HEK293 (cell line): ENCODE data around the gene ZNF550.

Experiments
- ATF2 ChIP-seq: fragments of 450-650 bp; formaldehyde crosslinking; IDR thresholded peaks from 2 replicates; pipeline ENCODE4 v1.5.1; 2016; ENCODE audit warnings: missing biosample characterization, missing genetic modification characterization, low read depth
- FEZF1 ChIP-seq: fragments of 450-650 bp; formaldehyde crosslinking; IDR thresholded peaks from 2 replicates; pipeline ENCODE4 v1.5.1; 2016; ENCODE audit warnings: missing biosample characterization, missing genetic modification characterization
- OVOL3 ChIP-seq: fragments of 450-650 bp; formaldehyde crosslinking; IDR thresholded peaks from 2 replicates; pipeline ENCODE4 v1.5.1; 2016; ENCODE audit warnings: missing biosample characterization, missing genetic modification characterization
- RBAK ChIP-seq: fragments of 450-650 bp; formaldehyde crosslinking; IDR thresholded peaks from 2 replicates; pipeline ENCODE4 v1.5.1; 2016; ENCODE audit warnings: missing biosample characterization, missing genetic modification characterization
- SP2 ChIP-seq: fragments of 450-650 bp; formaldehyde crosslinking; IDR thresholded peaks from 2 replicates; pipeline ENCODE4 v1.5.1; 2016; ENCODE audit warnings: missing biosample characterization, missing genetic modification characterization
- SP3 ChIP-seq: fragments of 450-650 bp; formaldehyde crosslinking; IDR thresholded peaks from 2 replicates; pipeline ENCODE4 v1.5.1; 2016; ENCODE audit warnings: missing biosample characterization, missing genetic modification characterization
- ZBTB26 ChIP-seq: fragments of 450-650 bp; formaldehyde crosslinking; optimal IDR thresholded peaks from 2 replicates; pipeline ENCODE3; 2016; ENCODE audit warnings: missing biosample characterization, mild to moderate bottlenecking, missing genetic modification characterization
- ZBTB8A ChIP-seq: fragments of 450-650 bp; formaldehyde crosslinking; IDR thresholded peaks from 2 replicates; pipeline ENCODE4 v1.5.1; 2016; ENCODE audit warnings: missing biosample characterization, missing genetic modification characterization
- ZNF112 ChIP-seq: fragments of 450-650 bp; formaldehyde crosslinking; IDR thresholded peaks from 2 replicates; pipeline ENCODE4 v1.5.0; 2017; ENCODE audit warnings: missing biosample characterization, missing genetic modification characterization
- ZNF175 ChIP-seq: fragments of 450-650 bp; formaldehyde crosslinking; IDR thresholded peaks from 2 replicates; pipeline ENCODE4 v1.5.1; 2016; ENCODE audit warnings: missing biosample characterization, missing genetic modification characterization
- ZNF184 ChIP-seq: fragments of 450-650 bp; IDR thresholded peaks from 2 replicates; pipeline ENCODE4 v1.5.1; 2018; ENCODE audit warnings: missing biosample characterization, mild to moderate bottlenecking, missing genetic modification characterization
- ZNF19 ChIP-seq: fragments of 450-650 bp; formaldehyde crosslinking; IDR thresholded peaks from 2 replicates; pipeline ENCODE4; 2016; ENCODE audit warnings: missing biosample characterization, missing genetic modification characterization, low read depth
- ZNF202 ChIP-seq: fragments of 450-650 bp; formaldehyde crosslinking; IDR thresholded peaks from 2 replicates; pipeline ENCODE4 v1.5.1; 2016; ENCODE audit warnings: missing biosample characterization, missing genetic modification characterization, borderline replicate concordance
- ZNF211 ChIP-seq: fragments of 450-650 bp; formaldehyde crosslinking; IDR thresholded peaks from 2 replicates; pipeline ENCODE4 v1.5.1; 2016; ENCODE audit warnings: low read depth, missing biosample characterization, missing genetic modification characterization
- ZNF335 ChIP-seq: fragments of 450-650 bp; formaldehyde crosslinking; conservative IDR thresholded peaks from 2 replicates; pipeline ENCODE4 v1.5.1; 2016; ENCODE audit warnings: missing biosample characterization, missing genetic modification characterization
- ZNF354C ChIP-seq: fragments of 450-650 bp; formaldehyde crosslinking; IDR thresholded peaks from 2 replicates; pipeline ENCODE4 v1.5.1; 2016; ENCODE audit warnings: missing biosample characterization, missing genetic modification characterization, low read depth, borderline replicate concordance
- ZNF529 ChIP-seq: fragments of 450-650 bp; formaldehyde crosslinking; IDR thresholded peaks from 2 replicates; pipeline ENCODE4 v1.5.1; 2017; ENCODE audit warnings: missing genetic modification characterization, missing biosample characterization; ENCODE audit not compliant: insufficient replicate concordance
- ZNF530 ChIP-seq: fragments of 450-650 bp; formaldehyde crosslinking; IDR thresholded peaks from 2 replicates; pipeline ENCODE4 v1.5.1; 2016; ENCODE audit warnings: low read depth, missing biosample characterization, missing genetic modification characterization
- ZNF549 ChIP-seq: fragments of 450-650 bp; IDR thresholded peaks from 2 replicates; pipeline ENCODE4 v1.5.1; 2018; ENCODE audit warnings: missing biosample characterization, missing genetic modification characterization, mild to moderate bottlenecking, inconsistent platforms, moderate library complexity
- ZSCAN16 ChIP-seq: fragments of 450-650 bp; formaldehyde crosslinking; IDR thresholded peaks from 2 replicates; pipeline ENCODE4 v1.5.1; 2016; ENCODE audit warnings: missing biosample characterization, missing genetic modification characterization
- ZSCAN30 ChIP-seq: fragments of 450-650 bp; IDR thresholded peaks from 2 replicates; pipeline ENCODE4 v1.5.1; 2018; ENCODE audit warnings: missing biosample characterization, mild to moderate bottlenecking, missing genetic modification characterization, moderate library complexity
- TF ChIP-seq, protein P1 (sequence below): fragments of 450-650 bp; formaldehyde crosslinking; IDR thresholded peaks from 2 replicates; pipeline ENCODE4 v1.5.1; 2016; ENCODE audit warnings: missing biosample characterization, missing genetic modification characterization, borderline replicate concordance
- TF ChIP-seq, protein P2 (sequence below): fragments of 450-650 bp; formaldehyde crosslinking; IDR thresholded peaks from 2 replicates; pipeline ENCODE4; 2016; ENCODE audit warnings: missing biosample characterization, missing genetic modification characterization
- TF ChIP-seq, protein P3 (sequence below): fragments of 450-650 bp; formaldehyde crosslinking; IDR thresholded peaks from 2 replicates; pipeline ENCODE4 v1.5.1; 2016; ENCODE audit warnings: missing biosample characterization, missing genetic modification characterization
- TF ChIP-seq, protein P4 (sequence below): sonication (generic); formaldehyde crosslinking; IDR thresholded peaks from 2 replicates; pipeline ENCODE4 v1.8.1; 2022; ENCODE audit warnings: mild to moderate bottlenecking, moderate library complexity, missing genetic modification reagents

Gene ZNF550

DNA sequence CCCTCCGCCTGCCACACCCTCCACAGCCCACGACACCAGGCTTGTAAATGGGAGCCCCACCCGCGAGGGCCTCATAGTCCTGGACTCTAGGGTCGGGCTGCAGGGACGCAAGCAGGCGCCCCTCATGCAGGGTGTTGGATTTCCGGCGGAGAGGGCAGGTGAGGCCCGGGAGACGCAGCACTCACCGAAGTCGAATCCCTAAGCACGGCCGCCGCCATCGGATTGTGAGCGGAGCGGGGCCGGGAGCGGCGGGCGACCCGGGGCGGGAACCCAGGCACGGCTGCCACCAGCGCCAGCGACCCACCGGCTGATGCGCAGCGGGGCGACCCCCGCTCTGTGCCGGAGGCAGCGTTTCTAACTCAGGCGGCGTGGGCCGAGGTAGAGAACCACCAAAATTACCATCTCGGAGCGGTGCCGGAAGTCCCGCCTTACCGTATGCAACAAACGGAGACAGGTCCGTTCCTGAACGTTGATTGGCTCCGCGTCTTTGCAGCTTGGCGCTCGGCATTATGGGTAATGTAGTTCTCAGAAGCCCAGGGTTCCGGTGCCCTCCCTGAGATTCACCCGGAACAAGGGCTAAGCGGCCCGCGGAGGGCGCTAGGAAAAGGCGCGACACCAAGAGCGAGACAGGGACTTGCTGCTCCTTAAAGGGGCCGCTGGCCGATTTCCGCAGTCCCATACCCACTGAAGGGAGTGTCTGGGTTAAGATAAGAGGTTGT, 19.0 kb upstream of the ZNF550 start, which contains the start of gene ZNF416 (continued):
- TF ChIP-seq, protein P1, sequence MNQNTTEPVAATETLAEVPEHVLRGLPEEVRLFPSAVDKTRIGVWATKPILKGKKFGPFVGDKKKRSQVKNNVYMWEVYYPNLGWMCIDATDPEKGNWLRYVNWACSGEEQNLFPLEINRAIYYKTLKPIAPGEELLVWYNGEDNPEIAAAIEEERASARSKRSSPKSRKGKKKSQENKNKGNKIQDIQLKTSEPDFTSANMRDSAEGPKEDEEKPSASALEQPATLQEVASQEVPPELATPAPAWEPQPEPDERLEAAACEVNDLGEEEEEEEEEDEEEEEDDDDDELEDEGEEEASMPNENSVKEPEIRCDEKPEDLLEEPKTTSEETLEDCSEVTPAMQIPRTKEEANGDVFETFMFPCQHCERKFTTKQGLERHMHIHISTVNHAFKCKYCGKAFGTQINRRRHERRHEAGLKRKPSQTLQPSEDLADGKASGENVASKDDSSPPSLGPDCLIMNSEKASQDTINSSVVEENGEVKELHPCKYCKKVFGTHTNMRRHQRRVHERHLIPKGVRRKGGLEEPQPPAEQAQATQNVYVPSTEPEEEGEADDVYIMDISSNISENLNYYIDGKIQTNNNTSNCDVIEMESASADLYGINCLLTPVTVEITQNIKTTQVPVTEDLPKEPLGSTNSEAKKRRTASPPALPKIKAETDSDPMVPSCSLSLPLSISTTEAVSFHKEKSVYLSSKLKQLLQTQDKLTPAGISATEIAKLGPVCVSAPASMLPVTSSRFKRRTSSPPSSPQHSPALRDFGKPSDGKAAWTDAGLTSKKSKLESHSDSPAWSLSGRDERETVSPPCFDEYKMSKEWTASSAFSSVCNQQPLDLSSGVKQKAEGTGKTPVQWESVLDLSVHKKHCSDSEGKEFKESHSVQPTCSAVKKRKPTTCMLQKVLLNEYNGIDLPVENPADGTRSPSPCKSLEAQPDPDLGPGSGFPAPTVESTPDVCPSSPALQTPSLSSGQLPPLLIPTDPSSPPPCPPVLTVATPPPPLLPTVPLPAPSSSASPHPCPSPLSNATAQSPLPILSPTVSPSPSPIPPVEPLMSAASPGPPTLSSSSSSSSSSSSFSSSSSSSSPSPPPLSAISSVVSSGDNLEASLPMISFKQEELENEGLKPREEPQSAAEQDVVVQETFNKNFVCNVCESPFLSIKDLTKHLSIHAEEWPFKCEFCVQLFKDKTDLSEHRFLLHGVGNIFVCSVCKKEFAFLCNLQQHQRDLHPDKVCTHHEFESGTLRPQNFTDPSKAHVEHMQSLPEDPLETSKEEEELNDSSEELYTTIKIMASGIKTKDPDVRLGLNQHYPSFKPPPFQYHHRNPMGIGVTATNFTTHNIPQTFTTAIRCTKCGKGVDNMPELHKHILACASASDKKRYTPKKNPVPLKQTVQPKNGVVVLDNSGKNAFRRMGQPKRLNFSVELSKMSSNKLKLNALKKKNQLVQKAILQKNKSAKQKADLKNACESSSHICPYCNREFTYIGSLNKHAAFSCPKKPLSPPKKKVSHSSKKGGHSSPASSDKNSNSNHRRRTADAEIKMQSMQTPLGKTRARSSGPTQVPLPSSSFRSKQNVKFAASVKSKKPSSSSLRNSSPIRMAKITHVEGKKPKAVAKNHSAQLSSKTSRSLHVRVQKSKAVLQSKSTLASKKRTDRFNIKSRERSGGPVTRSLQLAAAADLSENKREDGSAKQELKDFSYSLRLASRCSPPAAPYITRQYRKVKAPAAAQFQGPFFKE (tag by site-specific recombination): no peak
- peak; percentile 61; the same call in 1 of the 2 replicates for TF ChIP-seq ZSCAN30 (tag by site-specific recombination)
- TF ChIP-seq ZNF549 (tag by site-specific recombination): no peak
- TF ChIP-seq, protein P2, sequence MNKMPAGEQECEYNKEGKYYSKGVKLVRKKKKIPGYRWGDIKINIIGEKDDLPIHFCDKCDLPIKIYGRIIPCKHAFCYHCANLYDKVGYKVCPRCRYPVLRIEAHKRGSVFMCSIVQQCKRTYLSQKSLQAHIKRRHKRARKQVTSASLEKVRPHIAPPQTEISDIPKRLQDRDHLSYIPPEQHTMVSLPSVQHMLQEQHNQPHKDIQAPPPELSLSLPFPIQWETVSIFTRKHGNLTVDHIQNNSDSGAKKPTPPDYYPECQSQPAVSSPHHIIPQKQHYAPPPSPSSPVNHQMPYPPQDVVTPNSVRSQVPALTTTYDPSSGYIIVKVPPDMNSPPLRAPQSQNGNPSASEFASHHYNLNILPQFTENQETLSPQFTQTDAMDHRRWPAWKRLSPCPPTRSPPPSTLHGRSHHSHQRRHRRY (tag by site-specific recombination): no peak
- TF ChIP-seq SP3: peak; percentile 26; the same call in 1 of the 2 replicates
- TF ChIP-seq ZNF211: no peak
- TF ChIP-seq, protein P3, sequence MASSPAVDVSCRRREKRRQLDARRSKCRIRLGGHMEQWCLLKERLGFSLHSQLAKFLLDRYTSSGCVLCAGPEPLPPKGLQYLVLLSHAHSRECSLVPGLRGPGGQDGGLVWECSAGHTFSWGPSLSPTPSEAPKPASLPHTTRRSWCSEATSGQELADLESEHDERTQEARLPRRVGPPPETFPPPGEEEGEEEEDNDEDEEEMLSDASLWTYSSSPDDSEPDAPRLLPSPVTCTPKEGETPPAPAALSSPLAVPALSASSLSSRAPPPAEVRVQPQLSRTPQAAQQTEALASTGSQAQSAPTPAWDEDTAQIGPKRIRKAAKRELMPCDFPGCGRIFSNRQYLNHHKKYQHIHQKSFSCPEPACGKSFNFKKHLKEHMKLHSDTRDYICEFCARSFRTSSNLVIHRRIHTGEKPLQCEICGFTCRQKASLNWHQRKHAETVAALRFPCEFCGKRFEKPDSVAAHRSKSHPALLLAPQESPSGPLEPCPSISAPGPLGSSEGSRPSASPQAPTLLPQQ (tag by site-specific recombination): peak; percentile 79
- TF ChIP-seq ZBTB26 (tag by site-specific recombination): peak; percentile 44
- TF ChIP-seq ZNF175 (tag by site-specific recombination): no peak
- no peak for TF ChIP-seq ZNF354C (tag by site-specific recombination)
- peak; percentile 100 for TF ChIP-seq ZBTB8A (tag by site-specific recombination)
- TF ChIP-seq FEZF1: no peak
- no peak for TF ChIP-seq ZNF529 (tag by site-specific recombination)
- TF ChIP-seq ZNF335 (tag by site-specific recombination): peak; percentile 80
- peak; percentile 86 for TF ChIP-seq SP2 (tag by site-specific recombination)
- 0 out of 2 replicates have a peak, but pooled peaks have one; percentile 23 for TF ChIP-seq ZSCAN16 (tag by site-specific recombination)
- no peak for TF ChIP-seq ZNF19 (tag by site-specific recombination)
- no peak for TF ChIP-seq OVOL3
- TF ChIP-seq ATF2 (tag by site-specific recombination): no peak
- 0 out of 2 replicates have a peak, but pooled peaks have one; percentile 11 for TF ChIP-seq ZNF184 (tag by site-specific recombination)
- no peak for TF ChIP-seq ZNF530 (tag by site-specific recombination)
- TF ChIP-seq ZNF202 (tag by site-specific recombination): no peak
- TF ChIP-seq, protein P4, sequence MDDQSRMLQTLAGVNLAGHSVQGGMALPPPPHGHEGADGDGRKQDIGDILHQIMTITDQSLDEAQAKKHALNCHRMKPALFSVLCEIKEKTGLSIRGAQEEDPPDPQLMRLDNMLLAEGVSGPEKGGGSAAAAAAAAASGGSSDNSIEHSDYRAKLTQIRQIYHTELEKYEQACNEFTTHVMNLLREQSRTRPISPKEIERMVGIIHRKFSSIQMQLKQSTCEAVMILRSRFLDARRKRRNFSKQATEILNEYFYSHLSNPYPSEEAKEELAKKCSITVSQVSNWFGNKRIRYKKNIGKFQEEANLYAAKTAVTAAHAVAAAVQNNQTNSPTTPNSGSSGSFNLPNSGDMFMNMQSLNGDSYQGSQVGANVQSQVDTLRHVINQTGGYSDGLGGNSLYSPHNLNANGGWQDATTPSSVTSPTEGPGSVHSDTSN: peak; percentile 65; the same call in 1 of the 2 replicates
- TF ChIP-seq ZNF112 (tag by site-specific recombination): no peak
- TF ChIP-seq RBAK: no peak
